DND-41 (cell line): ENCODE measurements around the gene PDE4D.

Source experiments
- ATAC-seq: fragments of 200-7000 bp; cut with Tn5 transposase; 3 replicates; pipeline ENCODE4 v1.9.1; 2021; ENCODE audit warnings: low read depth; ENCODE audit not compliant: insufficient read depth
- DNase-seq: peaks from one replicate; pipeline ENCODE4 v3.0.0-alpha.2; 2020
- H2AFZ ChIP-seq: 2 replicates; pipeline ENCODE4 v1.6.0; 2012; ENCODE audit warnings: low read depth, low read length
- H3K27ac ChIP-seq: 2 replicates; pipeline ENCODE4 v1.5.1; 2012; ENCODE audit warnings: low read length, inconsistent platforms
- H3K27me3 ChIP-seq: fragments of 200-600 bp; sonication (generic); 2 replicates; pipeline ENCODE4 v1.6.0; 2012; ENCODE audit warnings: low read length, mild to moderate bottlenecking, inconsistent platforms; ENCODE audit not compliant: insufficient read depth, poor library complexity
- H3K36me3 ChIP-seq: 2 replicates; pipeline ENCODE4 v1.5.1; 2012; ENCODE audit warnings: low read length, inconsistent platforms; ENCODE audit not compliant: insufficient read depth
- H3K4me1 ChIP-seq: 2 replicates; pipeline ENCODE4 v1.5.1; 2012; ENCODE audit warnings: mild to moderate bottlenecking, low read length; ENCODE audit not compliant: insufficient read depth
- H3K4me2 ChIP-seq: 2 replicates; pipeline ENCODE4 v1.6.0; 2012; ENCODE audit warnings: mild to moderate bottlenecking, moderate library complexity, low read length, inconsistent platforms; ENCODE audit not compliant: insufficient read depth
- H3K4me3 ChIP-seq, 2 experiments: fragments of 200-600 bp in 1 of 2; shearing (Covaris generic) in 1 of 2; 2 replicates each; pipeline ENCODE4 v1.5.1; 2012 to 2016; ENCODE audit warnings: inconsistent platforms in 2 of 2, low read length in 2 of 2, mild to moderate bottlenecking in 2 of 2, low read depth in 1 of 2, moderate library complexity in 1 of 2
- H3K79me2 ChIP-seq: 2 replicates; pipeline ENCODE4 v1.6.0; 2012; ENCODE audit warnings: low read length, inconsistent platforms; ENCODE audit not compliant: insufficient read depth
- H3K9ac ChIP-seq: 2 replicates; pipeline ENCODE4 v1.6.0; 2012; ENCODE audit warnings: low read depth, mild to moderate bottlenecking, inconsistent platforms, low read length, moderate library complexity
- H3K9me3 ChIP-seq: 2 replicates; pipeline ENCODE4 v1.5.1; 2012; ENCODE audit warnings: low read length, moderate library complexity, mild to moderate bottlenecking, inconsistent platforms; ENCODE audit not compliant: insufficient read depth, severe bottlenecking
- H4K20me1 ChIP-seq: 2 replicates; pipeline ENCODE4 v1.6.0; 2012; ENCODE audit warnings: low read length; ENCODE audit not compliant: insufficient read depth
- EZH2 ChIP-seq: IDR thresholded peaks from 3 replicates; pipeline ENCODE4 v1.6.1; 2012; ENCODE audit warnings: borderline replicate concordance, low read depth, mild to moderate bottlenecking, moderate library complexity, low read length, inconsistent platforms; ENCODE audit not compliant: severe bottlenecking
- TF ChIP-seq, protein P1 (sequence below): IDR thresholded peaks from 2 replicates; pipeline ENCODE4 v1.5.1; 2012; ENCODE audit warnings: borderline replicate concordance, low read length, moderate library complexity, mild to moderate bottlenecking; ENCODE audit not compliant: poor library complexity, severe bottlenecking; ENCODE audit errors: extremely low read depth

The PDE4D gene

DNA sequence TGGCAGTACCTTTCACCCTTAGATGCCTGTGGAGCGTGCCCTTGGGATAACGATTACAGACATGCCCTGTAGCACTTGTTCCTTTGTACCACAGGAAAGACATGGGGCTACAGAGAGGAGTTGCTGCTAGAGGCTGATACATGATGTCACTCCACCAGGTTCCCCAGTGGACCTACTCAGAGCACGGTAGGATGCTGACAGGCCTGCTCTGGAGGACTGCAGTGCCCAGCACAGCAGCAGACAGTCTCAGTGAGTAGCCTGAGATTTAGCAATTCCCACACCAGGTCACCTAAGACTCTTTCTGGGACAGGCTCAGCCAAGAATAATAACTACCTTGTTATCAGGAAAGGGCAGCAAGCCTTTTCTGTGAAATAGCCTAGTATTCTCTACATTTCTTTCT is 28.8 kb downstream of the PDE4D start:
- H4K20me1 ChIP-seq: no peaks in the 10 kb centered on the region
- H3K36me3 ChIP-seq: no peaks in the 10 kb centered on the region
- no peaks in the 10 kb centered on the region for H3K4me1 ChIP-seq
- H2AFZ ChIP-seq: no peak overlapping the region
- H3K9me3 ChIP-seq: no peaks in the 10 kb centered on the region
- no peaks in the 10 kb centered on the region for H3K27me3 ChIP-seq
- no peaks in the 10 kb centered on the region for H3K79me2 ChIP-seq
- no peak overlapping the region for H3K4me3 ChIP-seq
- DNase-seq (no peak), ATAC-seq (no peak)
- no peak for TF ChIP-seq EZH2
- TF ChIP-seq, protein P1, sequence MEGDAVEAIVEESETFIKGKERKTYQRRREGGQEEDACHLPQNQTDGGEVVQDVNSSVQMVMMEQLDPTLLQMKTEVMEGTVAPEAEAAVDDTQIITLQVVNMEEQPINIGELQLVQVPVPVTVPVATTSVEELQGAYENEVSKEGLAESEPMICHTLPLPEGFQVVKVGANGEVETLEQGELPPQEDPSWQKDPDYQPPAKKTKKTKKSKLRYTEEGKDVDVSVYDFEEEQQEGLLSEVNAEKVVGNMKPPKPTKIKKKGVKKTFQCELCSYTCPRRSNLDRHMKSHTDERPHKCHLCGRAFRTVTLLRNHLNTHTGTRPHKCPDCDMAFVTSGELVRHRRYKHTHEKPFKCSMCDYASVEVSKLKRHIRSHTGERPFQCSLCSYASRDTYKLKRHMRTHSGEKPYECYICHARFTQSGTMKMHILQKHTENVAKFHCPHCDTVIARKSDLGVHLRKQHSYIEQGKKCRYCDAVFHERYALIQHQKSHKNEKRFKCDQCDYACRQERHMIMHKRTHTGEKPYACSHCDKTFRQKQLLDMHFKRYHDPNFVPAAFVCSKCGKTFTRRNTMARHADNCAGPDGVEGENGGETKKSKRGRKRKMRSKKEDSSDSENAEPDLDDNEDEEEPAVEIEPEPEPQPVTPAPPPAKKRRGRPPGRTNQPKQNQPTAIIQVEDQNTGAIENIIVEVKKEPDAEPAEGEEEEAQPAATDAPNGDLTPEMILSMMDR: no peak
- H3K4me2 ChIP-seq: no peak overlapping the region
- no peak overlapping the region for H3K9ac ChIP-seq
- no peak overlapping the region for H3K27ac ChIP-seq

DNA sequence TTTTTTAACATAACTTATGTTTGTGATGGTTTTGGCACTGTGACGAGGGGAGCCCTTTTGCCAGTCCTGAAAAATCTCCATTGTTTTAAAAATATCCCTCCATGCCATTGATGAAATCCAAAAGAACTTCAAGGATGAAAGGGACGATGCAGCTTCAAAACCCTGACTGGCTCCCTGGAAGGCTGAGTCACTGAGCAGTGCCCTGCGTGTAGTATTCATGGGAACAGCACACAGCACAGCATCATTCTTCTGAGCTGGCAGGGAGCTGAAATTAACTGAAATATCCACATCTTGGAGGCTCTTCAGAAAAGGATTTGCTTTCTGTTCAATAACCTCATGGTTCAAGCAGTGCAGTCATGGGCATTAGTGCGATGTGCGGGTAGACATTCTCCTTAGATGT is 29.7 kb downstream of the PDE4D start:
- Histone ChIP-seq H3K4me2 (no peak overlapping the region), H3K36me3 (no peaks in the 10 kb centered on the region), H3K4me3 (no peak overlapping the region), H3K9ac (no peak overlapping the region), H3K4me1 (no peaks in the 10 kb centered on the region), H2AFZ (no peak overlapping the region), H3K9me3 (no peaks in the 10 kb centered on the region), H4K20me1 (no peaks in the 10 kb centered on the region), H3K27ac (no peak overlapping the region), H3K79me2 (no peaks in the 10 kb centered on the region), H3K27me3 (no peaks in the 10 kb centered on the region)
- TF ChIP-seq, protein P1: no peak
- no peak for TF ChIP-seq EZH2
- DNase-seq (no peak), ATAC-seq (no peak)

DNA sequence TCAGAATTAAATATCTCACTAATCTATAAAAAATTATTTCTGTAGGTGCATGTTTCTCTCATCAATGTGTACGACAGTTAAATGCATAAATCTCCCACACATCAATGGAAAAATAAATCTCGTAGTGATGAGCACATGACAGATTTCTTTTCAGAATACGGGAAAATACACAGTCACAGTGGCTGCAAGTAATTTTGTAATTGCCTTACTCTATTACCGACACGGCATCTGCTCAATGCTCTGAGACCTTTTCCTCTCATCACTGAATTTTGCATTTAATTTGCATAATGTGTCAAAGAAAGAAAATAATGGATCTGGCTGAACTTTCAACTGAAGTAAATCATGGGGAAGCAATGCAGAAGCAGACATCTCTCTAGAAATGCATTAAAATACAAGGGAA is 37.2 kb downstream of the PDE4D start:
- Histone ChIP-seq H3K4me3 (no peak overlapping the region), H3K36me3 (no peaks in the 10 kb centered on the region), H3K4me2 (no peak overlapping the region), H4K20me1 (no peaks in the 10 kb centered on the region), H2AFZ (no peak overlapping the region), H3K9ac (no peak overlapping the region), H3K4me1 (no peaks in the 10 kb centered on the region), H3K79me2 (no peaks in the 10 kb centered on the region), H3K27ac (no peak overlapping the region), H3K9me3 (no peaks in the 10 kb centered on the region), H3K27me3 (no peaks in the 10 kb centered on the region)
- DNase-seq: no peak
- TF ChIP-seq, protein P1: no peak
- no peak for TF ChIP-seq EZH2
- ATAC-seq: no peak

DNA sequence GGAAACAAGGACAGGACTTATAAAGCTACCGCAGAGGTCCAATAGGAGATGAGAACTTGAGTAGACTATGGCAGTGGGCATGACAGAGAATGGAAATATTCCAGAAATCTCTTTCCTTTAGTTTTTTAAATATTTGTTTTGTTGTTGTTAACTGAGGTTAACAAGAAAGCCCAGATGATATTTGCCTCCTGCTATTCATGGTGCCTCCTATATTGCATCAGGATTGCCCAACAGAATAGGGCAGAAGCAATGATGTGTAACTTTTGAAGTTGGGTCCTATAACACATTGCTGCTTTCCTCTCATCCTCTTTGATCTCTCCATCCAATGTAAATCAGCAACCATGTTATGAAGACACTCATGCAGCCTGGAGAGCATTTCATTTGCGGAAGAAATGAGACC is 42.8 kb downstream of the PDE4D start:
- no peak overlapping the region for H3K9ac ChIP-seq
- no peaks in the 10 kb centered on the region for H3K9me3 ChIP-seq
- no peaks in the 10 kb centered on the region for H3K79me2 ChIP-seq
- H3K4me2 ChIP-seq: no peak overlapping the region
- H3K27ac ChIP-seq: no peak overlapping the region
- DNase-seq: no peak
- H3K4me1 ChIP-seq: no peaks in the 10 kb centered on the region
- ATAC-seq: no peak
- no peaks in the 10 kb centered on the region for H3K27me3 ChIP-seq
- H3K36me3 ChIP-seq: no peaks in the 10 kb centered on the region
- no peak overlapping the region for H2AFZ ChIP-seq
- H3K4me3 ChIP-seq: no peak overlapping the region
- TF ChIP-seq, protein P1: no peak
- TF ChIP-seq EZH2: no peak
- H4K20me1 ChIP-seq: no peaks in the 10 kb centered on the region
